Embryonic facial prominence (tissue), 1 donor: ENCODE measurements around the gene SCYGR7.
"Not testable (repeated sequence)": the region's sequence is repeated elsewhere in the genome, so short reads cannot be mapped to it uniquely, and the experiment has no call there.

Experiments used
- DNase-seq: peaks from one replicate; pipeline ENCODE4 v3.0.0-alpha.2; 2016; ENCODE audit errors: extremely low spot score

Gene SCYGR7, protein sequence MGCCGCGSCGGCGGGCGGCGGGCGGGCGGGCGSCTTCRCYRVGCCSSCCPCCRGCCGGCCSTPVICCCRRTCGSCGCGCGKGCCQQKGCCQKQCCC

DNA sequence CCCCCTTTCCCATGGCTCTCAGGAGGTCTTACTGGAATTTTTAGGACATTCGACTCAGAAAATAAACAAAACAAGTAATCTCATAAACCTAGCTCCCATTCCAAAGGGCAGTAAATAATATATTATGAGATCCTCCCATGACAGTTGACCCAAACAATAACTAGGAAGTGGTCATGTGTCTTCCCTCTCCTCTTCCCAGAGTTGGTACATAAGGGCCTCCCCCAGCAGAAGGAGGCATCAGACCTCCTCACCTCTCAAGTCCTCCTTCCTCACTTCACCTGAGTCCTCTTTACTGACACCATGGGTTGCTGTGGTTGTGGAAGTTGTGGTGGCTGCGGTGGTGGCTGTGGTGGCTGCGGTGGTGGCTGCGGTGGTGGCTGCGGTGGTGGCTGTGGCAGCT, at the start of gene SCYGR7:
Gene SCYGR7 (plus strand): TSS at position 301 of the 400 bp plus-strand sequence. CDS start 0 bp downstream, at position 301.
- DNase-seq = no peak

DNA sequence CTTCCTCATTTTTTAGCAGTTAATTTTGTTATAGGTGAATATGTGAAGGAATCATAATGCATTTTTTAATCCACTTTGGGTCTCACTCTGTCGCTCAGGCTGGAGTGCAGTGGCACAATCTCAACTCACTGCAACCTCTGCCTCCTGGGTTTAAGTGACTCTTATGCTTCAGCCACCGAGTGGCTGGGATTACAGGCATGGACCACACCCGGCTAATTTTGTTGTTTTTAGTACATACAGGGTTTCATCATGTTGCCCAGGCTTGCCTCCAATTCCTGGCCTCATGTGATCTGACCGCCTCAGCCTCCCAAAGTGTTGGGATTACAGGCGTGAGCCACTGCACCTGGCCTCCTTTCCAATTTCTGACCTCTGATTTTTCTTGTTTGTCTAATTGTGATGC, 43.9 kb upstream of the SCYGR7 start:
- DNase-seq = no peak

DNA sequence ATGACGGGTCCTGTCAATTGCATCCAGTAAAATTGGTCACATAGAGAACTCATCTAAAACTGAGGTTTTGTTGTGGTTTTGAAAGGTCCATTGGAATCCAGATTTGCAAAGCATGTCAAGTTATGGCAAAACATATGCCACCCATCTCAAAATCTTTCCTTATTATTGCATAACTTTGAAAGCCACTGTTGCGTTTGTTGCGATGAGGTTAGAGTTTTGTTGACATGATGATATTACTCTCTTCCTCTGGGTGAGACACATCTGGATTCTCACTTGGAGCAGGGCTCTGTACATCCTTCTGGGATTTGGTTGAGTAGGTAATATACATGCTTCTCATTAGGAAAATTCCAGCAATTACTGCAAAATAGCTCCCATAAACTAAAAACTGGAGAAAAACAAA, 40.9 kb upstream of the SCYGR7 start:
- DNase-seq = no peak

DNA sequence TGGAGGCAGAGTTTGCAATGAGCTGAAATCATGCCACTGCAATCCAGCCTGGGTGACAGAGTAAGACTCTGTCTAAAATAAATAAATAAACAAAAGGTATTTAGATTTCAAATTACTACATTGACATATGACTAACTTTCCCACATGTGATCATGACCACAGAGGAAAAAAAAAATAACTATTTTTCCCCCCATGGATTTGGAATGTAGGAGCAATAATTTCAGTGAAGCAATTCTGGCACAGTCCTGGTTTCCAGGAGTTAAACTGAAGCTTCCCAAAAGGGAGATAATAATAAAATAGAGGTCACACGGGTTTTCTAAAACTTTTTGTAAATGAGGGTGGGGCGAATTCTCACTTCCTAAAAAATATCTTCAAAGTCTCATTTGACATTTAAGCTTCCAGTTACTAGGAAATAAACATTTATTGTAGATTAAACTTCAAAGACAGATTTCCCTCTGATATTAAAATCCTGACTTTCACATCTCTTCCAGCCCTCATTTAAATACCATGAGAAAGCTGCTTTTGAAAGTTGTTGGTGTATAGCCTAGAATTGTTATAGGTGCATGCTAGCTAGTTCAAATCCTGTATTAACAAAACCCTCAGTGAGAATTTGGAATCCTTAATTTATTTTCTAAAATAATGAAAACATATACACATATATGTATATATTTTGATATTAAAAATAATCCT, 31.0 kb upstream of the SCYGR7 start:
- DNase-seq = no peak

DNA sequence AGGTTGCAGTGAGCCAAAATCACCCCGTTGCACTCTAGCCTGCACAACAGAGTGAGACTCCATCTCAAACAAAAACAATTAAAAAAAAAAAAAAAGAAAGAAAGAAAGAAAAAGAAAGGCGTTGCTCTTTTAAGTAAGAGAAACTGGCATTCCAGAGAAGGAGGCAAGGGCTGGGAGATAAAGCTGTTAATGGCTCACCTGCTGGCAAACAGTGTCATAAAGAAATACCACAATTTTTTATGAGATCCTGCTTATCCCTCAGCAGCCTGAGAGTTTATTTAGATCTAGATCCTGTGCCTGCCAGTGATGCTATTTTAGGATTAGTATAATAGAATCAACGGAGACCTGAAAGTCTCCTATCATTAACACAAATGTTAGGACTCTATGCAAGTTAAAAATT, 26.6 kb upstream of the SCYGR7 start:
- no peak for DNase-seq

DNA sequence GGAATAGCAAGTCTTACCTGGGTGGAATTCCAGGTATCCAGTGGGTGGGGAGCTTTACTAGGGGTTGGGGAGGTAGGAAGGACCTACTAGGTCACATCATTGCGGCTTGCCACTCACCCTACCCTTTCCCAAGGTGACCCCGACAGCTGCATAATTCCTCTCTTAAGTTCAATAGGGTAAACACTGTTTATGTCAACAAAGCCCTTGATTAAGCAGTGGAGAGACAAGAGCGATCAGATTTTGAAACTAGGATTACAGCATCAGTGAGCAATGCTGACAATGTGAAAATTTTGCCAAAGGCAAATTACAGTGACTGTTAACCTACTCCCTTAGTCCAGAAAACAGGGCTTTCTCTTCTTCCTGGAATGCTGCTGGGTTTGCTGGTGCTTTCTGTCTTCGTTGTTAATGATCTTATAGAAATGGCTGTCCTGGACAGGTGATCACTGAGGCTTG, 24.8 kb upstream of the SCYGR7 start:
- peak; percentile 7 for DNase-seq

DNA sequence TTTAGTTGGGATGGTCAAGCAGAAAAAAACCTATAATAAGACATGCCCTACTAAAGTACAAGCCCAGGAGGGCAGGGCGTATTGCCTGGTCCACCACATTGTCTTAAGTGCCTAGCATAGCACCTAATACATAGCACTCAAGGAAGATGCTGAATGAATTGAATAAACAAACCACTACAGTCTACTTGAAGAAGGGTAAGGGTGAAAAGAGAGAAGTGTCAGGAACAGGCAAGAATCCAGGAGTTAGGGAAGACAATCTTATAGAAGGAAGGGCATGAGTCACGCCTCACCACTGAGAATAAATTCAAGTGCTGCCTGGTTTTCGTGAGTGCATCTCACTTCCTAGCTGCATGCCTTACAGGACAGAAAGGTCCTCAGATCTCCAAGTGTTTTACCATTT, 24.2 kb upstream of the SCYGR7 start:
- DNase-seq = no peak

DNA sequence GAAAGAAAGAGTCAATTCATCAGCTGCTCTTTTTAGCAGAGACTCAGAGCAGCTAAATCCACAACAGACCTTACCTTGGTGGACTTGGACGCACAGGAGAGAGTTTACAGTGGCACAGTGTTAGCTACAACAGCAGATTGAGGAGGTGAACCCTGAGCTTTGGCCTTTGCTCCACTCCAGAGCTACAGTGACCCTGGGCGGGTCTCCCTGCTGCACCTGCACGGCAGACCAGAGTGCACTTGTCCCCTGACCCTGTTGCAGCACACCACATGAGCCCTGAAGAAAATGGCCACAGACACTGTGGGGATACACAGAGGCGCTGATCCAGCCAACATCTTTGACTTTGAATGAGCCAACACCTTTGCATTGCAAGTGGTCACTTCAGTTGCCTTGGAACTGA, 21.3 kb upstream of the SCYGR7 start:
- DNase-seq = no peak

DNA sequence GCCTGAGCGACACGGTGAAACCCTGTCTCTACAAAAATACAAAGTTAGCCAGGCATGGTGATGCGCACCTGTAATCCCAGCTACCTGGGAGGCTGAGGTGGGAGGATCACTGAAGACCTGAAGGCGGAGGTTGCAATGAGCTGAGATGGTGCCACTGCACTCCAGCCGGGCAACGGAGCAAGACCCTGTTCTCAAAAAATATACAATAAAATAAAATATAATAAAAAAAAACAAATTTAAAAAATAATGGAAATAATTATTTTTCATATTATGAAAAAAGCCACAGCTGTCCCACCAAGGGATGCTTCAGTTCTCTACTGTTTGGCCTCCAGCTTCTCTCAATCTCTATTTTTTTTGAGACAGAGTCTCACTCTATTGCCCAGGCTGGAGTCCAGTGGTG, 20.7 kb upstream of the SCYGR7 start:
- DNase-seq = no peak

DNA sequence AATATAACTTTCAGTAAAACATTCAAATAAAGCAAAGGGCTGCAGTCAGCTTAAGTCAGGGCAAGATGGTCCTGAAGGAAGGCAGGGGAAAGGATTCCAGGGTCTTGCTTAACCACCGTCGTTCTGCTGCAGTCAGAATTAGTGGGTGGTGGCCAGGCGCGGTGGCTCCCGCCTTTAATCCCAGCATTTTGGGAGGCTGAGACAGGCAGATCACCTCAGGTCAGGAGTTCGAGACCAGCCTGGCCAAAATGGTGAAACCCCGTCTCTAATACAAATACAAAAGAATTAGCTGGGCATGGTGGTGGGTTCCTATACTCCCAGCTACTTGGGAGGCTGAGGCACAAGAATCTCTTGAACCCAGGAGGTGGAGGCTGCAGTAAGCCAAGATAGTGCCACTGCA, 17.1 kb upstream of the SCYGR7 start:
- DNase-seq = no peak

DNA sequence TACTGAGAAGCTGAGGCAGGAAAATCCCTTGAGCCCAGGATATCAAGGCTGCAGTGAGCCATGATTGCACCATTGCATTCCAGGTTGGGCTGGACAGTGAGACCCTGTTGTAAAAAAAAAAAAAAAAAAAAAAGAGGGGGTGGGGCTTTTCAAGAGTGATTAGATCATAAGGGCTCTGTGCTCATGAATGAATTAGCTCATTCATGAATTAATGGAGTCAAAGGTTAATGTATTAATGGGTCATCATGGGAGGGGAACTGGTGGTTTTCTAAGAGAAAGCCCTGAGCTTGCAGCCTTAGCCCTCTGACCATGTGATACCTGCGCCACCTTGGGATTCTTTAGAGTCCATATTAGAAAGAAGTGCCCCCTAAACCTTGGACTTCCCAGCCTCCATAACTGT, 14.8 kb upstream of the SCYGR7 start:
- DNase-seq = no peak

DNA sequence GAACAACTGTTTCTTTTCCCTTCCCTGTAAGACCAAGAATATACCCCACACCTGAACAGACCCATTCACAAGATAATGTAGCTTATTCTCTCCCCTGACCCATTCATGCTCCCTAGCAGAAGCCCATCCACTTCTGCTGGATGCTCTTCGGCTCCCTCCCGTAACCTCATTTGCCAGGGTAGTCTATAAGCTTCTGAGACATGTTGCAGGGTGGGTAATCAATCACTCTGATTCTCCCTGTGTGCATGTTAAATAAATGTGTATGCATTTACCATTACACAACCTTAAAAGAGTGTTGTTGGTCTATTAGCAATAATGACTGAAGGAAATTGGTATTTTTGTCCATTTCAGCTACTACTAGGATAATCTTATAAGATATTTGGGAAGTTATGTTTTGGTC, 11.6 kb upstream of the SCYGR7 start:
- no peak for DNase-seq

DNA sequence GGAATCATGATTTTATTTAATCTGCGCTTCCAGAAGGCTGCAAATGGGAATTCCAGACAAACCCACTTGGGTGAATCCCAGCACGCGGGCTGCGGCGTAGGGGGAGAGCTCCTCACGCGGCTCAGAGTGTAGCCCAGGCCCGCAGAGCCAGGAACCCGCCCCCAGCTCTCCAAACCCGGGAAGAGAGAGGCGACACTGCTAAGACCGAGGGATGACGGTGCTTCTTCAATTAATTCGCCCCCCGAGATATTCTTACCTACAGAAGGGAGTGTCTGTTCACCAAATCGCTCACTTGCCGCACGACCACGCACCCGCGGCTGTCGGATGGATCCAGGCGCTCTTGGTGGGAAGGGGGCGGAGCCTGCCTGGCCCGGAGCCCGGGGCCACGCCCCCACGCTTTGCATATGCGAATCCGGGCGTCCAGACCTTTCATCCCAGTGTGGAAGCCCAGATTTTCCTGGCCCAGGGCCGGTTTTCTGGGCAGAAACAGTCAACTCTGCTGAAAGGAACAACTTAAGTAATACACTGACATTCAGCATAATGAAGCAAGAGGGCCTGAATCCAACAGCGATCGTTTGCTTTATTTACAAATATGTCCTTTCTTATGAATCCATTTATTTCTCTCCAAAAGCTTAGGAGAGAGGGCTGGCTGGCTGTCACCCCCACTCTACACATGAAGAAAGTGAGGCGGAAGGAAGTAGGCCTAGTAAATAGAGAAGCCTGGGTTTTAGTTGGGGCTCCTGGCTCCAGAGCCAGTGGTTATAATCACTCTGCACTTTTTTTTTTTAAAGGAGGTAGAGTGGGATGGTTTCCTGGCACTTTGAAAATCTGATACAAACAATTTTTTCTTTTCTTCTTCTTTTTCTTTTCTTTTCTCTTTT, 10.2 kb upstream of the SCYGR7 start, which contains the start of gene SLC19A3:
Gene SLC19A3 (minus strand): TSS at position 342 of the 881 bp plus-strand sequence. CDS start 15,710 bp downstream, outside the sequence.
- peak; percentile 51 for DNase-seq

DNA sequence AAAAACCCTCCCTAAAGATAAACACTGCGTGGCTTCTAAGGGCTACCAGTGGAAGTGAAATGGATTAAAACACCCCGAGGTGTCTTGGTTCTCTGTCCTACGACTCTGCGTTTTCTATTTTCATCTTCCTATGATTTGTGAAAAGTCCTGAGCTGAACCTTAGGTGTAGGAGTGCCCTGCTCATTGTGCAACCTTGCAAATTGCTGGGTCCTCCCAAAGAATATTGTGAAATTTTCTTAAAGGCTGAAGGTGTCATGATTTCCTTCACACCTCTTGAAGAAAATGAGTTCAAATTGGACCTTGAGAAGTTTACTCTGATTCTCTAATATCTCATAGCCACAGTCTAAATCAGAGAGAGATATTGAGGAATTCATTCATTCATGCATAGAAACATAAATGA, 8.5 kb upstream of the SCYGR7 start:
- DNase-seq = no peak

DNA sequence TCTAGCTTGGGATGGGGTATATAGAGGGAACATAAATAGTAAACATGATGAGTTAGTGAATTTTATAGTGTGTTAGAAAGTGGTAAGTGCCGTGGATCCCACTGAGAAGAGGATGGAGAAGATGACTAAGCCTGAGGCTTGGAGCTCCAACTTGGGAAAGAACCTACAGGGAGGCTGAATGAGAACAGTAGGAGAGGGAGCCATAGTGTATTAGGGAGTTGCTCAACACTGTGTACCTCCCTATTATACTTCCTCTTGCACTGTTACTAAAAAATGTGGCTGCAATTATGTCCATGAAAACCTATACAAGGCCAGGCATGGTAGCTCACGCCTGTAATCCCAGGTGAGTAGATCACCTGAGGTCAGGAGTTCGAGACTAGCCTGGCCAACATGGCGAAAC, 7.5 kb upstream of the SCYGR7 start:
- DNase-seq = no peak

DNA sequence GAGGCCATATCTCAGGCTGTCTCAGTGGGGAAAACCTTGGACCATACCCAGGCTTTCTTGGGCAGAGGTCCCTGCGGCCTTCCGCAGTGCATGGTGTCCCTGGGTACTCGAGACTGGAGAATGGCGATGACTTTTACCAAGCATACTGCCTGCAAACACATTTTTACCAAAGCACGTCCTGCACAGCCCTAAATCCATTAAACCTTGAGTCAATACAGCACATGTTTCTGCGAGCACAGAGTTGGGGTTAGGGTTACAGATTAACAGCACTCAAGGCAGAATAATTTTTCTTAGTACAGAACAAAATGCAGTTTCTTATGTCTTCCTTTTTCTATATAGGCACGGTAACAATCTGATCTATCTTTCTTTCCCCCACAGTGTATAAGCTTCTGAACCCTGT, 5.3 kb upstream of the SCYGR7 start:
- not testable (repeated sequence) for DNase-seq

DNA sequence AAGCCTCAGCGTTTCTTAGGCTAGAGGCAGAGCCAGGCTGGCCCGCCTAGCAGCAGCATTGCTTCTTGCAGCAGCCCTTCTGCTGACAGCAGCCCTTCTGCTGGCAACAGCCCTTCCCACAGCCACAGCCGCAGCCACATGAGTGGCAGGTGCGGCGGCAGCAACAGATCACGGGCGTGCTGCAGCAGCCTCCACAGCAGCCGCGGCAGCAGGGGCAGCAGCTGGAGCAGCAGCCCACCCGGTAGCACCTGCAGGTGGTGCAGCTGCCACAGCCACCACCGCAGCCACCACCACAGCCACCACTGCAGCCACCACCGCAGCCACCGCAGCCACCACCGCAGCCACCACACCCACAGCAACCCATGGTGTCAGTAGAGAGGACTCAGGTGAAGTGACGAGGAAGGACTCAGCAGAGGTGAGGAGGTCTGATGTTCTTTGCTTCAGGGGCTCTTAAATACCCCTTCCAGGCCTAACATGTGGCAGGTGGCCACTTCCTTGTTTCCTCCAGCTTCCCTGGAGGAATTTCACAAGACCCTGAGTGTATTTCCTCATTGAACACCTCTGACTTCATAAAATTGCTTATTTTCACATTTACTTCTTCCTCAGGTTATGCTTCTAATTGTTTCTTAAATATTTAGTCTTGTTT, 3.6 kb upstream of the SCYGR7 start, which contains the start of gene SCYGR6:
Gene SCYGR6 (minus strand): TSS at position 364 of the 646 bp plus-strand sequence. CDS start 0 bp downstream, at position 364.
- DNase-seq = no peak

DNA sequence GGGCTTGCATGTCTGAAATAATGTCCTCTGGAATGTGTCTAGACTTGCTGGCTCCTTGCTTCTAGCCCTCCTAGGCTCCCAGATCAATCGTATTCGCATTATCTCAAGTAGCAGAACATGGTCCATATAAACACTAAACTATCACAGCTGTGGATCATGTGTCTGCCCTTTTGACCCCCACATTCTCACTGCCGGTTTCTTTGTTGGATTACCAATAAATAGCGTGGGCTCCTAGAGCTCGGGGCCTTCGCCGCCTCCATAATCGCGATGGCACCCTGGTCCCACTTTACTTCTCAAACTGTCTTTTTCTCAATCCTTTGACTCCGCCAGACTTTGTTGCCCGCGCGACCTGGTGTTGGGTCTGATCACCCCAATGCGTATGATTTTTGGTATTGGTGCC, 11.2 kb downstream of the SCYGR7 start:
- no peak for DNase-seq

DNA sequence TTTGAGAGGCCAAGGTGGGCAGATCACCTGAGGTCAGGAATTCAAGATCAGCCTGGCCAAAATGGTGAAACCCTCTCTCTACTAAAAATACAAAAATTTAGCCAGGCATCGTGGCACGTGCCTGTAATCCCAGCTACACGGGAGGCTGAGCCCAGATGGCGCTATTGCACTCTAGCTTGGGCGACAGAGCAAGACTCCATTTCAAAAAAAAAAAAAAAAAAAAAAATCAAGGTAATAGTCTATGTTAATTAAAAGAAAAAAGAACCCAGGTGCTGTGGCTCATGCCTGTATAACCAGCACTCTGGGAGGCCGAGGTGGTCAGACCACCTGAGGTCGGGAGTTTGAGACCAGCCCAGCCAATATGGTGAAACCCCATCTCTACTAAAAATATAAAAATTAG, 12.6 kb downstream of the SCYGR7 start:
- DNase-seq = not testable (repeated sequence)

DNA sequence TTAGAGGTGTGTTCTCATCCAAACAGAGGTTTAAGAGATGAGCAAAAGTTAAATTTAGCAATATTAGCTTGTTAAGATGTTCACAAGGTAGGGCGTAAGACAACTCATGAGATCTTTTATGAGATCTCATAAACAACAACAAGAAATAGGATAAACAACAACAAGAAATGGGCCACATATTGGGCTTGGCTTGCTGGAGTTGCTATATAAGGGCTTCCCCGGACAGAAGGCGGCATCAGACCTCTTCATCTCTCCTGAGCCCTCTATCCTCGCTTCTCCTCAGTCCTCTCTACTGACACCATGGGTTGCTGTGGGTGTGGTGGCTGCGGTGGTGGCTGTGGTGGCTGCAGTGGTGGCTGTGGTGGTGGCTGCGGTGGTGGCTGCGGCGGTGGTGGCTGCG, 17.5 kb downstream of the SCYGR7 start, which contains the start of gene SCYGR8:
Gene SCYGR8 (plus strand): TSS at position 301 of the 400 bp plus-strand sequence. CDS start 0 bp downstream, at position 301.
- DNase-seq = no peak

DNA sequence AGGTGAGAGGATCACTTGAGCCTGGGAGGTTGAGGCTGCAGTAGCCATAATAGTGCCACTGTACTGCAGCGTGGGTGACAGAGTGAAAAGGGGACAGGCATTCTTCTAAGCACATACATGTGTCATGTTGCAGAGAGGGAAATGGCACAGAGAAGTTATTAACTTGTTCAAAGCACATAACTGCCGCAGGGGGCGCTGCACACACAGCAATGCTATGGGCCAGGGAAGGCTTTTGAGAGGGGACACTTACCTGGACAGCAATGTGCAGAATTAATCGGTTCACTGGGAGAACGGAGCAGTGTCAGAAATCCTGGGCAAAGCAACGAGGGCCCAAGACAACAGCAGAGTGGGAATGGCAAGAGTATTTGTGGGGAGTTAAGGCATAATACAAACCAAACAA, 19.9 kb downstream of the SCYGR7 start:
- DNase-seq = no peak

DNA sequence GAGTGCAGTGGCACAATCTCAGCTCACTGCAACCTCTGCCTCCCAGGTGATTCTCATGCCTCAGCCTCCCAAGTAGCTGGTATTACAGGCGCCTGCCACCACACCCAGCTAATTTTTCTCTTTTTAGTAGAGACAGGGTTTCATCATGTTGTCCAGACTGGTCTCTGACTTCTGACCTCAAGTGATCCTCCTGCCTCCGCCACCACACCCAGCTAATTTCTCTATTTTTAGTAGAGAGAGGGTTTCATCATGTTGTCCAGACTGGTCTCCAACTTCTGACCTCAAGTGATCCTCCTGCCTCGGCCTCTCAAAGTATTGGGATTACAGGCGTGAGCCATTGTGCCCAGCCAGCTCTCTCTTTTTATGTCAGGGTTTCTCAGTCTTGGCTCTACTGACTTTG, 28.1 kb downstream of the SCYGR7 start:
- not testable (repeated sequence) for DNase-seq
